Measurements from ENCODE around the gene DHRS4. TPM values are rescaled to one million over a fixed set of nuclear protein-coding genes. Genes with fewer than 3 reads are reported as not detected.

The DHRS4 gene
- total and polyA plus RNA-seq, 2 of the 13 experiments (the other 11 are each of a cell fraction or from before 2014, with no cell fraction given): 23.9 to 45.1 TPM

- TF ChIP-seq TRIM22 (IDR thresholded peaks at IDR 0.05) (no peak), ZNF383 (CRISPR knock-in tag; IDR thresholded peaks at IDR 0.05; ENCODE audit: borderline replicate concordance) (no peak), FOXP1 (IDR thresholded peaks at IDR 0.05) (peak; percentile 41; the same call in 1 of the 2 replicates), FOXP1 (CRISPR knock-in tag; IDR thresholded peaks at IDR 0.05) (no peak), HNRNPUL1 (IDR thresholded peaks at IDR 0.05; ENCODE audit: low read depth, low read length) (no peak), ZBTB42 (CRISPR knock-in tag; IDR thresholded peaks at IDR 0.05) (no peak), ZNF766 (CRISPR knock-in tag; IDR thresholded peaks at IDR 0.05; ENCODE audit: borderline replicate concordance) (no peak), MXI1 (IDR thresholded peaks at IDR 0.05; ENCODE audit: borderline replicate concordance, low read depth, low read length) (no peak), POLR2G (IDR thresholded peaks at IDR 0.05; ENCODE audit: low read depth, low read length) (no peak), ZBTB43 (CRISPR knock-in tag; conservative IDR thresholded peaks at IDR 0.05) (no peak), SYNCRIP (IDR thresholded peaks at IDR 0.05; ENCODE audit: insufficient read depth, low read depth, low read length) (no peak), DNMT1 (CRISPR knock-in tag; IDR thresholded peaks at IDR 0.05) (no peak), YEATS2 (CRISPR knock-in tag; IDR thresholded peaks at IDR 0.05; ENCODE audit: borderline replicate concordance) (no peak), ATM (IDR thresholded peaks at IDR 0.05; ENCODE audit: borderline replicate concordance) (peak; percentile 41; the same call in 1 of the 2 replicates), KLF16 (CRISPR knock-in tag; IDR thresholded peaks at IDR 0.05) (no peak), CREM (IDR thresholded peaks at IDR 0.05) (no peak), CREM (CRISPR knock-in tag; IDR thresholded peaks at IDR 0.05) (no peak), DPF2 (CRISPR knock-in tag; IDR thresholded peaks at IDR 0.05; ENCODE audit: borderline replicate concordance, low read depth) (no peak), ATF3 (CRISPR knock-in tag; IDR thresholded peaks at IDR 0.05) (no peak), RXRB (CRISPR knock-in tag; IDR thresholded peaks at IDR 0.05; ENCODE audit: borderline replicate concordance) (no peak), RFX5 (IDR thresholded peaks at IDR 0.05; ENCODE audit: low read depth, low read length) (no peak), SOX6 (IDR thresholded peaks at IDR 0.05) (peak; percentile 75; the same call in 1 of the 2 replicates), SOX6 (CRISPR knock-in tag; IDR thresholded peaks at IDR 0.05) (no peak), ZBTB7A (CRISPR knock-in tag; IDR thresholded peaks at IDR 0.05) (no peak), ZNF784 (CRISPR knock-in tag; IDR thresholded peaks at IDR 0.05; ENCODE audit: borderline replicate concordance) (no peak), MTA1 (CRISPR knock-in tag; IDR thresholded peaks at IDR 0.05; ENCODE audit: borderline replicate concordance) (no peak)
Observed at GRCh38 chr14:24011051-24011450, 57.5 kb downstream of the DHRS4 start (continued).
